HepG2 (cell line): ENCODE results near the gene CHD2.

ENCODE experiments used
- CREB1 ChIP-seq, 2 experiments: fragments of 450-650 bp in 1 of 2; IDR thresholded peaks; 2 replicates each; pipeline ENCODE4 v1.6.1; 2016 to 2017; ENCODE audit warnings: control low read depth in 1 of 2, mild to moderate bottlenecking in 1 of 2, missing compliant biosample characterization in 1 of 2, missing genetic modification characterization in 1 of 2
- CTCF ChIP-seq: sonication (generic); formaldehyde crosslinking; IDR thresholded peaks from 2 replicates; pipeline ENCODE4 v1.5.0; 2020; ENCODE audit warnings: mild to moderate bottlenecking, missing genetic modification reagents, moderate library complexity
- FOXA3 ChIP-seq: IDR thresholded peaks from 2 replicates; pipeline ENCODE4 v1.6.1; 2016; ENCODE audit warnings: missing genetic modification reagents, missing compliant biosample characterization
- FUBP1 ChIP-seq: sonication (generic); formaldehyde crosslinking; IDR thresholded peaks from 2 replicates; pipeline ENCODE4 v1.5.1; 2020; ENCODE audit warnings: missing genetic modification reagents, mild to moderate bottlenecking, borderline replicate concordance
- JUND ChIP-seq: sonication (generic); formaldehyde crosslinking; IDR thresholded peaks from 2 replicates; pipeline ENCODE4 v1.8.0; 2022; ENCODE audit warnings: mild to moderate bottlenecking, missing genetic modification reagents
- RAD21 ChIP-seq: fragments of 450-650 bp; formaldehyde crosslinking; IDR thresholded peaks from 2 replicates; pipeline ENCODE4 v1.5.0; 2020; ENCODE audit warnings: mild to moderate bottlenecking
- REST ChIP-seq, 2 experiments: IDR thresholded peaks; 2 replicates each; pipeline ENCODE4 v1.6.1; 2011 to 2012; ENCODE audit warnings: low read length in 2 of 2, borderline replicate concordance in 1 of 2, low read depth in 1 of 2, mild to moderate bottlenecking in 1 of 2, moderate library complexity in 1 of 2
- ZNF549 ChIP-seq: sonication (generic); formaldehyde crosslinking; IDR thresholded peaks from 2 replicates; pipeline ENCODE4 v1.5.0; 2020; ENCODE audit warnings: missing genetic modification reagents

GRCh38 chr15:92924216-92924615 lies 24.1 kb downstream of the CHD2 start:
- TF ChIP-seq RAD21 (CRISPR knock-in tag) (no peak), REST (IDR thresholded peaks at IDR 0.05; ENCODE audit: borderline replicate concordance in 1 of 2, low read depth in 1 of 2, low read length in 2 of 2) (no peak), CTCF (CRISPR knock-in tag) (no peak), JUND (CRISPR knock-in tag) (no peak), FOXA3 (CRISPR knock-in tag) (no peak), FUBP1 (CRISPR knock-in tag) (no peak), ZNF549 (CRISPR knock-in tag) (no peak), CREB1 (IDR thresholded peaks at IDR 0.05) (no peak), CREB1 (CRISPR knock-in tag; IDR thresholded peaks at IDR 0.05) (no peak)
